Stimulated activated CD8-positive, alpha-beta memory T cell treated with anti-CD3 and anti-CD28 coated beads, Interleukin-4, amount 100 ng/mL, for 1 hour (primary cell): ENCODE results near the gene UBTD1.
A peak's percentile ranks its signal among the peaks of the same experiment; 100 is the strongest.
"Not testable (repeated sequence)": the region's sequence is repeated elsewhere in the genome, so short reads cannot be mapped to it uniquely, and the experiment has no call there.

Source experiments
- DNase-seq, 2 donors: peaks; one replicate each; pipeline ENCODE4 v3.0.0-alpha.2; 2020; ENCODE audit warnings: low read depth in 2 of 2, low spot score in 1 of 2

Gene UBTD1

DNA sequence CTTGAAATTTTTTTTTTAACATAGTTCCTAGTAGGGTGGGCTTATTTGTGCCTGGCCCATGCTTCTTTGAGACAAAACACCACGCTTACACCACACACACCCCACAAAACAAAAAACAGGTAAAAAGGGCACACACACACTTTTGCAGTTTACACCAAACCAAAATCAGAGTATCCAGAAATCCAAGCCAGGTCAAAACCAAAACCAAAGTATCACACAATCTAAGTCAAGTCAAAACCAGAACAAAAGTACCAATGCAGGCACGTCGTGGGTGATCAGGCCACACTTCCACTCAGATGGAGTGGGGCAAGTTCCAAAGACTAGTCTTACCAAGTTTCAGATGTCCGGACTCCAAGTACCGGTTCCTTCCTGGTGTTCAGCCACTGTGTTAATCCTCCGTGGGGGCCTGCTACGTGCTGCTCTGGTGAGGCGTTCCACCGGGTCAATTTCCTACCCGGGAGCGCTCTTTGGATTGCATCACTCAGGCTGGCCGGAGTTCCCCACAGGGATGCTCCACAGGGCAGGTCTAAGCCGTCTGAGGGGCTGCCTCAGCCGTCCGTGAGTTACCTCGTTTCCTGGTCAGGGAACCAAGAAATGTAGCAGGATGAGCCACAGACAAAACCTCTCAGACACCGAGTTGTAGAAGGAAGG lies 62.1 kb downstream of the UBTD1 start:
- not testable (repeated sequence) for DNase-seq

DNA sequence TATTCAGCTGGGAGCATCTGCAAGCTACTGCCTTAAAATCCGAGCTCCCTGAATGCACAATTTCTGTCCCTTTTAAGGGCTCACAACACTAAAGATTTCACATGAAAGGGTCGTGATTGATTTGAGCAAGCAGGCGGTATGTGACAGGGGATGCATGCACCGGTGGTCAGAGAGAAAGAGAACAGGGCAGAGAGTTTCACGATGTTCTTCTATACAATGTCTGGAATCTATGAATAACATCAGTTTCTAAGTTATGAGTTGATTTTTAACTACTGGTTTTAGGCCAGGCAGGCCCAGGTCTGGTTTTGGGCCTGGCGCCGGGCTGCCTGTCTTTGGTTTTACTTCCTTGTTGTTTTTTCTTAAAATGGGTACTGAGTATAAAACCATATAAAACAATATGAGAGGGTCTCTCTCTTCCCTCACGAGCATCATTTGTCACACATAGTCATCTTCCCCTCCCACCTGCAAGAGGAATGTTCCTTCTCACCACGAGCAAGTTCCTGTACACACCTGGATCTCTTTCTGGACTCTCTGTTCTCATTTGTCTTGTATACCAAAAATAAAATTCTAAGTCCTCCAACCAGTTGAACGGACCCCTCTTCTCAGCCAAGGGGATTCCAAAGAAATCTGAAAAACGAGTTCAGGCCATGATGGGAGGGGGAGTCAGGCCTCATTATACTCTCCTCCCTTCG lies 62.8 kb downstream of the UBTD1 start:
- DNase-seq: not testable (repeated sequence)

DNA sequence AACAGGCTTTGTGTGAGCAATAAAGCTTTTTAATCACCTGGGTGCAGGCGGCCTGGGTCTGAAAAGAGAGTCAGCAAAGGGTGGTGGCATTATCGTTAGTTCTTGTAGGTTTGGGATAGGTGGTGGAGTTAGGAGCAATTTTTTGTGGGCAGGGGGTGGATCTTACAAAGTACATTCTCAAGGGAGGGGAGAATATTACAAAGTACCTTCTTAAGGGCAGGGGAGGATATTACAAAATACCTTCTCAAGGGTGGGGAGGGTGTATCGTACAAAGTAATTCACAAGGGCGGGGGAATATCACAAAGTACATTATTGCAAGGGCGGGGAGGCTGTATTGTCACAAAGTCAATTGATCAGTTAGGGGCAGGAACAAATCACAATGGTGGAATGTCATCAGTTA lies 63.6 kb downstream of the UBTD1 start:
- DNase-seq: not testable (repeated sequence)

DNA sequence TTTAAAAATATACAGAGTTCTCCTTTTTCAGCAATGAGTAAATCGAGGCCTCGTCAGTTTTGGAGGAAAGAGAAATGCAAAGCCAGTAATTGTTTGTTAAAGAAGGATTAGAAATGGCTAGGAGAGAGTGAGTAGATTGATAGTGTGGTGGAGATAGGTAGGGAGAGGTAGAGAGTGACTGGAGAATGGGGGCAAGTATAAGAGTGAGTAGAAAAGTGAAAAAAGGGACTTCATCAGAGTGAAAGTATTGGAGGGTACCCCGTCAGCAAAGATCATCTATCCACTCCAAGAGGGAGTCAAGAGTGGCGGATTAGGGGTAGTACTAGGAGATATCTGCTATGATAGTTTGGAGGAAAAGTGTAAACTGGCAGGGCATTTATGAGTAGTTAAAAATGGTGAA lies 64.6 kb downstream of the UBTD1 start:
- DNase-seq: no peak

DNA sequence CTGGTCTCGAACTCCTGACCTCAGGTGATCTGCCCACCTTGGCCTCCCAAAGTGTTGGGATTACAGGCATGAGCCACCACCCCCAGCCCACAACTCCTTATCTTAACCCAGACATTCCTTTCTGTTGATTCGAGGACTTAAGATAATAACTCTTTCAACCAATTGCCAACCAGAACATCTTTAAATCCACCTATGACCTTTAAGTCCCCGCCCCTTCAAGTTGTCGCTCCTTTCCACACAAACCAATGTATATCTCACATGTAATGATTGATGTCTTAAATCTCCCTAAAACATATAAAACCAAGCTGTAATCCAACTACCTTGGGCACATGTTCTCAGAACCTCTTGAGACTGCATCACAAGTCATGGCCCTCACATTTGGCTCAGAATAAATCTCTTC lies 66.1 kb downstream of the UBTD1 start:
- DNase-seq: no peak

DNA sequence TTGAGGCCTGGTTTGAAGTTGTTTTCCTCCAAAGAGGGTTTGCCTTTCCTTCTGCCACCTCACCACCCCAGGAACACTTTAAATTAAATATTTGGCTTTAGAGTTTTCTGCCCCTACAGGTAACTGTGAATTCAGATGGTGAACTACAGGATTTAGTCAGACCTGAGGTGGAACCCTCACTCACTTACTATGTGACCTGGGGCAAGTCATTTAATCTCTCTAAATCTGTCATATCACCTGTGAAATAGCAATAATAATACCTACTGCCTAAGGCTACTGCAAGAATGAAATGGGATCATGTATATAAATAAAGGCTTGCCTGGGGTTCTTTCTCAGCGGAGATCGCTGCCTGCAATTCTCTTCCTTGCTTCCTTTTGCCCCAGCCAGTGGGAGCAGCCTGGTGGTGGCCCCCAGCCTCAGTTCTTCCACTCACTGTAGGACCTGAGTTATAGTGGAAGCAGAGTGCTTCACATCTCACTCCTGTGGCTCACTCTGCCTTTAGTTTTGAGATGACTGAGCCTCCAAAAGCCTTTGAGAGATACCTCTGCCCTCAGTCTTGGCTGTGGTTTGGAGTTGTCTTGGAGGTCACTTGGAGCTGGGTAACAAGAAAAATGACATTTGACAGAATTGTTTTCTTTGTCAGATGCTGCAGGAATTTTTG lies 67.7 kb downstream of the UBTD1 start:
- DNase-seq: no peak

DNA sequence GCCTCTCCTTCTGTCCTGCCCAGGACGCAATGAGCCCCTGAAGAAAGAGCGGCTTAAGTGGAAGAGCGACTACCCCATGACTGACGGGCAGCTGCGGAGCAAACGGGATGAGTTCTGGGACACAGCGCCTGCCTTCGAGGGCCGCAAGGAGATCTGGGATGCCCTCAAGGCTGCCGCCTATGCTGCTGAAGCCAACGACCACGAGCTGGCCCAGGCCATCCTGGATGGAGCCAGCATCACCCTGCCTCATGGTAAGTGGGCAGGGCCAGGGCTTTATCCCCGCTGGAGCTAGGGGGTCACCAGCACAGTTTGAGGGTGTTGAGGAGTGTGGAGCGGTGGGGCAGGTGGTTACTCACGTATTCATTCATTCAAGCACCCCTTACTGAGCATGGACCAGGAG lies 69.2 kb downstream of the UBTD1 start:
- DNase-seq: no peak

DNA sequence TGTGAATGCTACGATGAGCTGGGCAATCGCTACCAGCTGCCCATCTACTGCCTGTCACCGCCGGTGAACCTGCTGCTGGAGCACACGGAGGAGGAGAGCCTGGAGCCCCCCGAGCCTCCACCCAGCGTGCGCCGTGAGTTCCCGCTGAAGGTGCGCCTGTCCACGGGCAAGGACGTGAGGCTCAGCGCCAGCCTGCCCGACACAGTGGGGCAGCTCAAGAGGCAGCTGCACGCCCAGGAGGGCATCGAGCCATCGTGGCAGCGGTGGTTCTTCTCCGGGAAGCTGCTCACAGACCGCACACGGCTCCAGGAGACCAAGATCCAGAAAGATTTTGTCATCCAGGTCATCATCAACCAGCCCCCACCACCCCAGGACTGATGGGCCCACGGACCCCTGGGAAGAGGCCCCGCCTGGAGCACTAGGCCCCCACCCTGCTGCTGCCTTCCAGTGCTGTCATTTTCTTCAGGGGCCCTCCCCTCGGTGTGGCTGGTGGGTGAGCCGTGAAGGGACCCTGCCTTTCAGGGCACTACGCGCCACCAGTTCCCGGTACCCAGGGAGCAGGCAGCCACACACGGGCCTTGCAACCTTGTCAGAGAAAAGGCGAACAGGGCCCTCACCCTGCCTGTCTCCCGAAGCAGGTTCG lies 71.5 kb downstream of the UBTD1 start:
- DNase-seq: no peak

DNA sequence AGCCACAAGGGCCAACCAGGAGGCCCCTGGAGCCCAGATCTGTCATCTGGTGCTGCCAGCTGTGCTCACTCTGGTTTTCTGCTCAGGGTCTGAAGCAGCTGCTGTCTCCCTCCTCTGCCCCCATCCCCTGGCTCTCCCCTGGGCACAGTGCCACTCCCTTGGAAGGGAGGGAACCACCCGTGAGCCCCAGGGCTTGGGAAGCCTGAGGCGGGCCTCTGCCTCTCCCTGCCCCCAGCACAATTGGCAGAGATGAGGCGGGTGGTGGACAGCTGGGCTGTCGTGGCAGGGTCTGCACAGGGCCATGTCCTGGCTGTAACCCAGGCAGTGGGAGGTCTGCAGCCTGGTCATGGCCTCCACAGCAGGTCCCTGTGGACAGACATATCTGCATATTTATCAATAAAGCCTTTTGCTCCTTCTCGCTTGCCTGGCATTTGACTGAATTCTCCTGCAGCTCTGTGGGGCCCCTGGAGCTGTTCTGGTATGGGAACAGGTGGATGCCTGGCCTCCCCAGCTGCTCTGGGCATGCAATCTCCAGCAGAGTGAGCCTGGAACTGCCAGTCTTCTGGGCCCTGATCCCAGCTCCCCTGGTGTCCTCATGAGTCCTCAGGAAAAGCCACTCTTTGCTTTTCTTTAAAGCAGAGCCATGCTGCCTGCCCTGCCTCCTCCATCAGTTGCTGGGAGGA lies 72.2 kb downstream of the UBTD1 start:
- no peak for DNase-seq

DNA sequence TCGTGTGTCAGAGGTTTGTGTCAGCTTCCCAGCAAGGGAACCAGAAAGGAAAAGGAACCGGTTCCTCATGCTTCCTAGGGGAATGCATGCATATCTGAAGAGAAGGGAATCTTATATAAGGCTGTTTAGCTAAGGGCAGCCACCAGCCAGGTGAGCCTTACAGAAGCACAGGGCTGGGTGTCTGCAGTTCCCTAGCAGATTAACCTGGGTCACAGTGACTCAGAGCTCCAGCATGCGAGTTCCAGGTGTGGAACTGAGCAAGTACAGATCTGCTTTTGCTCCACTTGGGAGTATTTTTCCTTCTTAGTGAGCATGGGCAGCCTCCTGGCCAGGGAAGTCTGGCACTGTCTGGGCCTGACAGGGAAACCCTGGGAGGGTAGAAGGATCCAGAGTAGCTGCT lies 72.9 kb downstream of the UBTD1 start:
- no peak for DNase-seq

DNA sequence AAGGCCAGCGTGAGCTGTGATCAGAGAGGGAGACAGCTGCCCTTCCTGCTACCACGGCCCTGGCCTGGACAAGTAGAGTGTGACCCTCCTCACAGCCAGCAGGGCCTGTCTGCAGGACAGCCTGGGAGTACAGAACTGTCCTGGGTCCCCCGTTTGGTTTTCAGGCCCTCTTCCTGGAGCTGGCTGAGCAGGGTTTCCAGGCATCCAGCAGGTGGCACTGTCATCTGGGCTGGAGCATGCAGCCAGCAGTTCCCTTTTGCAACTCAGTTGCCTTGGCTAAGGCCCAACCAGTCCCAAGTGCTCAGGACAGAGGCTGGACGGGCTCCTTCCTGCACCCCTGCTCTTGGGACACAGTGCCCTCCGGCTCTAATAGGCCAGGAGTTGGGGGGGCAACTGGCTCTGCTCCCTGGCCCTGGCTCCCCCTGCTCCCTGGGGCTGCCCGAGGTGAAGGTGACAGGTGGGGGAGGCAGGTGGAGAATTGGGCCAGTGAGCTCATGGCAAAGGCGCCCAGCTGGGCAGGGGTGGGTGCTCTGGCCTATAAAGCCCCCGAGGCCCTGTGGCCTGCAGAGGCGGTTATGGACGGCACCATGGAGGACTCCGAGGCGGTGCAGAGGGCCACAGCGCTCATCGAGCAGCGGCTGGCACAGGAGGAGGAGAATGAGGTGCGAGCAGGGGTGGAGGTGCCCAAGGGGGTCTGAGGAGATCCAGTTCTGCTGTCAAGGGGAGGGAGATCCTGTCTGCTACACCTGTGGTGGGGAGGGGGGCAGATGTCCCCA lies 73.7 kb downstream of the UBTD1 start, which contains the start of gene ANKRD2:
TSS of gene ANKRD2 (plus strand) at position 566 of the 776 bp plus-strand sequence. CDS start at position 576, 10 bp downstream.
- peak; percentile 14 to 21 for DNase-seq

DNA sequence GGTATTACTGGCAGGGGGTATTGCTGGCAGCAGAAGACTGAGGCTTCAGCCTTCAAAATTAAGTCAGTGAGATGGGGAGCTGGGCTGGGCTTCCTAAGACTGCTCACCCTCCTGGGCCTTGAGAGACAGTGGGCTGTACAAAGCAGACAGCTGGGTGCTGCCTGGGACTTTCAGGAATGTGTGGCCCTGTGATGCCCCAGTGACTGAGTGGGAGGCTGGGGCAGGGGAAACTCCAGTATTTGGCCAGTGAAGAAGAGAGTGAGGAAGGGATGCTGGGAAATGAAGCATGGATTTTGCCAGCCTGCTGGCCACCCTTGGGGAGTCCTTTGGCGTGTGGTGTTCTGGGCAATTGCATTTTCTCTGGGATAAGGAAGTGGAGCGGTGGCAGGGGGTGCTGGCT lies 74.3 kb downstream of the UBTD1 start:
- no peak for DNase-seq

DNA sequence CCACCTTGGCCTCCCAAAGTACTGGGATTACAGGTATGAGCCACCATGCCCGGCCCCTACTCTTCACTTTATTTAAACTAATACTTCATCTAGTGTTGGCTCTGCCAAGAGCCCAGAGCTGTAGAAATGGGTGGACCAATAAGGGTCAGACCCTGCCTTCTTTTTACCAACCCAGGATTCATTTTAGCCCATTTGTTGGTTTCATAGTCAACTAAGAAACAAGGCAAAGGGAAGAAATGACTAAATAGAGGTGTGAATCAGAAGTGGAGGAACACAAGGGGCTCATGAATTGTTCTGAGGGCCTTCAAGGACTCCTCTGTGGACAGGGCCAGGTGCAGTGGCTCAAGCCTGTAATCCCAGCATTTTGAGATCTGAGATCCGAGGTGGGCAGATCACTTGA lies 74.9 kb downstream of the UBTD1 start:
- DNase-seq: no peak

DNA sequence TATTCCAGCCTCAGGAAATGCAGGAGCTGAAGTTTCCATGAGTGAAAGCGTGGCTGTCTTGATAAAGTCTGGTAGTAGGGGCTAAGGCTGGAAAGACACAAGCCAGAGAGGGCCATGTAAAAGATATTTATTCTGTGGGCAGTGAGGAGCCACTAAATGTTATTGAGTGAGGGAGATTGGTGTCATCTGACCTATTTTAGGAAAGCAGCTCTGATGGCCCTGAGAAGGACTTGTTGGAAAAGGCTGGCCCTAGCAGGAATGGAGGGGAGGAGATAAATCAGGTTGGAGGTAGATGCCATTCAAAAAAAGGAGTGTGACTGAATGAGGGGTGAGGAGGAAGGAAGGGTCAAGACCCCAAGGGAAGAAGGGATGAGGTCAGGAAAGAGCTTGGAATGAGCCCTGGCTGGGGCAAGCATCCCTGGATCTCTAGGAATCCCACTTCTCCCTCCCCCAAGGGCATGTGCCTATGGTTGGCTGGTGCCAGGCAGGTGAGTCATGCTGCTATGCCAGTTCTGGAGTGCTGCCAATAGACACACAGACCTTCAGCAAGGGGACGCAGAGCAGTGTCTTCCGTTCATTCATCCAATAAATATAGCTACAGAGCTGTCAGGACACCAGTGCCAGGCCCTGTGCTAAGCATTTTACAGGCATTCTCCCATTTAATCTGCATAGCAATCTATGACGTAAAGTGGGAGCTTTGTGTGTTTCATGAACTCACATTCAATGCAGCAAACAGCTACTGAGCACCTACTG lies 75.8 kb downstream of the UBTD1 start:
- DNase-seq: no peak

DNA sequence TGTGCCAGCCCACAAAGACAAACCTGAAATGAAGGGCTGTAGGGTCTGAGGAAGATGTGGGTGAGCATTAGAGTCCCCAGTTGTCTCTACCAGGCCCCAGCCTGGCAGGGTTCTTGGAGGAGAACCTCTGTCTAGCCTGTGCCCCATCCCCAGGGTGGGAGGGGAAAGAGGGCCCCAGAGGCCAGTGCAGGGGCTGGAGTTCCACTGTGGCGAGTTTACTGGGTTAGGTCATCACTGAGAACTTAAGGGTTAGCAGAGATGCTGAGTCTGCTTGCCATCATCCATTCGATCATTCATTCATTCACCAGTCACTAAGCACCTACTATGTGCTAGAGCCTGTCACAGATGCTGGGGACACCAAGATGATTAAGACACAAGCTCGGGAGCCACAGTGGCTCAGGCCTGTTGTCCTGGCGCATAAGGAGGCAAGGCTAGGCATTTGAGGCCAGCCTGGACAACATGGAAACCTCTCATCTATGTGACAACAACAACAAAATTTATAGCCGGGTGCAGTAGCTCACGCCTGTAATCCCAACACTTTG lies 76.5 kb downstream of the UBTD1 start:
- DNase-seq: no peak

DNA sequence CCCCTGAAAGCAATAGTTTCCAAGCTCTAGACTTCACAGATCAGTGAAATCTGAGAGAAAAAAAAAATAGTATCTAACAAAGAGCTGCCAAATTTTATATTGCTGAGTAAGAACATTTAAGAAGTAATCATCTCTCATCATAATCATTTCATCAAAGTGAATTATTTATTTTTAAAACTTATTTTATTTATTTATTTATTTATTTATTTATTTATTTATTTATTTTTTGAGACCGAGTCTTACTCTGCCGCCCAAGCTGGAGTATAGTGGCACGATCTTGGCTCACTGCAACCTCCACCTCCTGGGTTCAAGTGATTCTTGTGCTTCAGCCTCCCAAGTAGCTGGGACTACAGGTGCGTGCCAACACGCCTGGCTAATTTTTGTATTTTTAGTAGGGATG lies 77.8 kb downstream of the UBTD1 start:
- not testable (repeated sequence) for DNase-seq

DNA sequence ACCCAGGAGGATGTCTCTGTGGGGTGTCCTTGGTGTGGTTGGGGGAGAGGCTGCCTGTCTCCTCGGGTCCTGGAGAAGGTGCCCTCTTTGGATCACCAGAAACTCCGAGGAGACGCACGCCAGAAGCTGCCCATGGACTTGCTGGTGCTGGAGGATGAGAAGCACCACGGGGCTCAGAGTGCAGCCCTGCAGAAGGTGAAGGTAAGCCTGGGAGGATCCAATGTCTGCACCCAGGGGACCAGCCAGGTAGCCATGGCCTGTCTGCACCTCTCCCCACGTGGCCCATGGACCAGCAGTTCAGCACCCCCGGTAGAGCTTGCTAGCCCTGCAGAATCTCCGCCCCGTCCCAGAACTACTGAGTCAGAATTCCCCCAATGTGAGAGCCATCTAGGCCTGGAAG lies 79.0 kb downstream of the UBTD1 start:
- no peak for DNase-seq

DNA sequence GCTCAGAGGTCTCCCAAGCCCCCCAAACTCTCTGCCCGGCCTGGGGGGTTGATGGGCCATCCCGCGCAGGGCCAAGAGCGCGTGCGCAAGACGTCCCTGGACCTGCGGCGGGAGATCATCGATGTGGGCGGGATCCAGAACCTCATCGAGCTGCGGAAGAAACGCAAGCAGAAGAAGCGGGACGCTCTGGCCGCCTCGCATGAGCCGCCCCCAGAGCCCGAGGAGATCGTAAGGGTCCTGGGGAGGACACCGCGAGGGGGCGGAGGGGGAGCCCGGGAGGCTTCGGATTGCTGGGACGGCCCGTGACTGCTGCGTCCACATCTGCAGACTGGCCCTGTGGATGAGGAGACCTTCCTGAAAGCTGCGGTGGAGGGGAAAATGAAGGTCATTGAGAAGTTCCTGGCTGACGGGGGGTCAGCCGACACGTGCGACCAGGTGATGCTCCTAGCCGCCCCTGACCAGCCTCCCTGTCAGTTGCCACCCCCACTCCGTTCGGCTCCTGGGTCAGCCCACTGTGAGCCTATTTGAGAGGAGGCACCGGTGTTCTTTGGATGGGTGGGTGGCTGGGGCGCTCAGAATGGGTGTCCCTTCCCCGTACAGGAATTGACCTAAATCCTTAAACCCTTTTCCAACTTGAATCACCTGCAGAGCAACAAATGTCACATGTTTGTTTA lies 79.6 kb downstream of the UBTD1 start:
- DNase-seq: no peak
